ENCODE results near the gene MAGI2.
"Not testable (repeated sequence)": the region's sequence is repeated elsewhere in the genome, so short reads cannot be mapped to it uniquely, and the experiment has no call there.

The MAGI2 gene

GRCh38 chr7:78605119-78605518 lies 848.3 kb downstream of the MAGI2 start:
- DNase-seq (no peak), ATAC-seq (replicated peaks) (no peak)
- Mint-ChIP-seq H3K27ac (no peak overlapping the region), H3K9me3 (no peaks in the 10 kb centered on the region), H3K27me3 (no peaks in the 10 kb centered on the region), H3K4me1 (ENCODE audit: low read depth in 2 of 2) (no peaks in the 10 kb centered on the region), H3K4me3 (no peak overlapping the region), H3K36me3 (ENCODE audit: insufficient read depth) (no peaks in the 10 kb centered on the region)

- Mint-ChIP-seq H3K4me3 (no peak overlapping the region), H3K36me3 (ENCODE audit: insufficient read depth) (no peaks in the 10 kb centered on the region), H3K9me3 (peaks cover 0 to 3% of the 10 kb centered on the region in 2 donors), H3K27ac (no peak overlapping the region), H3K27me3 (no peaks in the 10 kb centered on the region), H3K4me1 (ENCODE audit: low read depth in 2 of 2) (no peaks in the 10 kb centered on the region)
- no peak for ATAC-seq (replicated peaks)
- no peak for DNase-seq
These were observed 851.7 kb downstream of the MAGI2 start for GRCh38 chr7:78601728-78602127.

- ATAC-seq (replicated peaks) (no peak), DNase-seq (no peak)
- no peak overlapping the region for H3K4me3 Mint-ChIP-seq
- no peaks in the 10 kb centered on the region for H3K36me3 Mint-ChIP-seq (ENCODE audit: insufficient read depth)
- no peaks in the 10 kb centered on the region for H3K4me1 Mint-ChIP-seq (ENCODE audit: low read depth in 2 of 2)
- no peak overlapping the region for H3K27ac Mint-ChIP-seq
- H3K9me3 Mint-ChIP-seq = peaks cover 5 to 10% of the 10 kb centered on the region in 2 donors
- no peaks in the 10 kb centered on the region for H3K27me3 Mint-ChIP-seq
These were observed 859.3 kb downstream of the MAGI2 start for GRCh38 chr7:78594156-78594555.

GRCh38 chr7:78588393-78588792 lies 865.1 kb downstream of the MAGI2 start:
- H3K4me3 Mint-ChIP-seq = no peak overlapping the region
- H3K4me1 Mint-ChIP-seq (ENCODE audit: low read depth in 2 of 2) = no peaks in the 10 kb centered on the region
- no peak for DNase-seq
- H3K27me3 Mint-ChIP-seq = no peaks in the 10 kb centered on the region
- H3K36me3 Mint-ChIP-seq (ENCODE audit: insufficient read depth) = no peaks in the 10 kb centered on the region
- H3K27ac Mint-ChIP-seq = no peak overlapping the region
- peaks cover 4 to 7% of the 10 kb centered on the region in 2 donors for H3K9me3 Mint-ChIP-seq
- no peak for ATAC-seq (replicated peaks)

- Mint-ChIP-seq H3K27me3 (no peaks in the 10 kb centered on the region), H3K36me3 (ENCODE audit: insufficient read depth) (no peaks in the 10 kb centered on the region), H3K4me3 (no peak overlapping the region), H3K27ac (no peak overlapping the region), H3K9me3 (peaks cover 4 to 6% of the 10 kb centered on the region in 2 donors), H3K4me1 (ENCODE audit: low read depth in 2 of 2) (no peaks in the 10 kb centered on the region)
- ATAC-seq (replicated peaks) = no peak
- DNase-seq = no peak
These were observed 865.9 kb downstream of the MAGI2 start for GRCh38 chr7:78587443-78588044.

GRCh38 chr7:78585980-78586379 lies 867.5 kb downstream of the MAGI2 start:
- Mint-ChIP-seq H3K27me3 (no peaks in the 10 kb centered on the region), H3K9me3 (peaks cover 4 to 8% of the 10 kb centered on the region in 2 donors), H3K27ac (no peak overlapping the region), H3K4me1 (ENCODE audit: low read depth in 2 of 2) (no peaks in the 10 kb centered on the region), H3K36me3 (ENCODE audit: insufficient read depth) (no peaks in the 10 kb centered on the region), H3K4me3 (no peak overlapping the region)
- no peak for DNase-seq
- no peak for ATAC-seq (replicated peaks)

GRCh38 chr7:78578686-78579085 lies 874.8 kb downstream of the MAGI2 start:
- peaks cover 0 to 9% of the 10 kb centered on the region in 2 donors for H3K9me3 Mint-ChIP-seq
- DNase-seq (no peak), ATAC-seq (replicated peaks) (no peak)
- H3K4me3 Mint-ChIP-seq = no peak overlapping the region
- H3K27ac Mint-ChIP-seq = no peak overlapping the region
- no peaks in the 10 kb centered on the region for H3K36me3 Mint-ChIP-seq (ENCODE audit: insufficient read depth)
- no peaks in the 10 kb centered on the region for H3K27me3 Mint-ChIP-seq
- H3K4me1 Mint-ChIP-seq (ENCODE audit: low read depth in 2 of 2) = no peaks in the 10 kb centered on the region

- H3K27ac Mint-ChIP-seq; ATAC-seq (replicated peaks); H3K9me3 Mint-ChIP-seq; H3K36me3 Mint-ChIP-seq (ENCODE audit: insufficient read depth); H3K4me1 Mint-ChIP-seq (ENCODE audit: low read depth in 2 of 2); H3K4me3 Mint-ChIP-seq; DNase-seq; H3K27me3 Mint-ChIP-seq: not testable (repeated sequence)
These were observed 876.1 kb downstream of the MAGI2 start for GRCh38 chr7:78577174-78577952.

GRCh38 chr7:78576236-78576635 lies 877.2 kb downstream of the MAGI2 start:
- no peak for DNase-seq
- Mint-ChIP-seq H3K27ac (no peak overlapping the region), H3K27me3 (no peaks in the 10 kb centered on the region), H3K4me3 (no peak overlapping the region), H3K4me1 (ENCODE audit: low read depth in 2 of 2) (no peaks in the 10 kb centered on the region), H3K9me3 (peaks cover 0 to 5% of the 10 kb centered on the region in 2 donors), H3K36me3 (ENCODE audit: insufficient read depth) (no peaks in the 10 kb centered on the region)
- no peak for ATAC-seq (replicated peaks)

GRCh38 chr7:78571292-78571691 lies 882.2 kb downstream of the MAGI2 start:
- no peak for DNase-seq
- no peaks in the 10 kb centered on the region for H3K27me3 Mint-ChIP-seq
- H3K27ac Mint-ChIP-seq = no peak overlapping the region
- H3K4me1 Mint-ChIP-seq (ENCODE audit: low read depth in 2 of 2) = no peaks in the 10 kb centered on the region
- ATAC-seq (replicated peaks) = no peak
- no peak overlapping the region for H3K4me3 Mint-ChIP-seq
- no peaks in the 10 kb centered on the region for H3K36me3 Mint-ChIP-seq (ENCODE audit: insufficient read depth)
- peaks cover 0 to 2% of the 10 kb centered on the region in 2 donors for H3K9me3 Mint-ChIP-seq

- DNase-seq = no peak
- ATAC-seq (replicated peaks) = no peak
- Mint-ChIP-seq H3K4me3 (no peak overlapping the region), H3K9me3 (no peaks in the 10 kb centered on the region), H3K27me3 (no peaks in the 10 kb centered on the region), H3K4me1 (ENCODE audit: low read depth in 2 of 2) (no peaks in the 10 kb centered on the region), H3K36me3 (ENCODE audit: insufficient read depth) (no peaks in the 10 kb centered on the region), H3K27ac (no peak overlapping the region)
These were observed 884.8 kb downstream of the MAGI2 start for GRCh38 chr7:78568690-78569089.

GRCh38 chr7:78567836-78568235 lies 885.6 kb downstream of the MAGI2 start:
- Mint-ChIP-seq H3K36me3 (ENCODE audit: insufficient read depth) (no peaks in the 10 kb centered on the region), H3K9me3 (no peaks in the 10 kb centered on the region), H3K27me3 (no peaks in the 10 kb centered on the region), H3K4me3 (no peak overlapping the region), H3K4me1 (ENCODE audit: low read depth in 2 of 2) (no peaks in the 10 kb centered on the region), H3K27ac (no peak overlapping the region)
- ATAC-seq (replicated peaks) (no peak), DNase-seq (no peak)

- H3K9me3 Mint-ChIP-seq = peaks cover 0 to 6% of the 10 kb centered on the region in 2 donors
- no peak for DNase-seq
- H3K4me3 Mint-ChIP-seq = no peak overlapping the region
- H3K36me3 Mint-ChIP-seq (ENCODE audit: insufficient read depth) = no peaks in the 10 kb centered on the region
- no peaks in the 10 kb centered on the region for H3K27me3 Mint-ChIP-seq
- H3K27ac Mint-ChIP-seq = no peak overlapping the region
- no peaks in the 10 kb centered on the region for H3K4me1 Mint-ChIP-seq (ENCODE audit: low read depth in 2 of 2)
- no peak for ATAC-seq (replicated peaks)
These were observed 887.7 kb downstream of the MAGI2 start for GRCh38 chr7:78565784-78566183.

- Mint-ChIP-seq H3K4me3 (no peak overlapping the region), H3K4me1 (ENCODE audit: low read depth in 2 of 2) (no peaks in the 10 kb centered on the region), H3K36me3 (ENCODE audit: insufficient read depth) (no peaks in the 10 kb centered on the region), H3K9me3 (peaks cover 4 to 15% of the 10 kb centered on the region in 2 donors), H3K27ac (no peak overlapping the region), H3K27me3 (no peaks in the 10 kb centered on the region)
- ATAC-seq (replicated peaks) (no peak), DNase-seq (no peak)
These were observed 890.3 kb downstream of the MAGI2 start for GRCh38 chr7:78563191-78563590.

Measured in effector memory CD8-positive, alpha-beta T cell (primary cell).